Measurements from ENCODE around the gene MLXIP. TPM values are rescaled to one million over a fixed set of nuclear protein-coding genes. Genes with fewer than 3 reads are reported as not detected.

MLXIP gene
- total and polyA plus RNA-seq, 2 of the 8 experiments (the other 6 are each of a cell fraction or from before 2014, with no cell fraction given), result 5.5 to 40.5 TPM

GRCh38 chr12:122183588-122183940, 105.0 kb downstream of the MLXIP start:
- no peak overlapping the region for H3K14ac ChIP-seq (ENCODE audit: insufficient read length)
- H3K27ac ChIP-seq (ENCODE audit: low read depth, low read length), result no peak overlapping the region
- H3K36me3 ChIP-seq (ENCODE audit: control insufficient read depth in 2 of 4, insufficient read depth in 4 of 4, low read length in 3 of 4), result no peaks in the 10 kb centered on the region
- no peaks in the 10 kb centered on the region for H4K20me1 ChIP-seq (replicated peaks in 1 of 2; ENCODE audit: control insufficient read depth in 1 of 2, insufficient read depth in 2 of 2, low read length in 2 of 2)
- DNase-seq (ENCODE audit: low read depth in 1 of 2, low spot score in 2 of 2) (no peak), FAIRE-seq (no peak)
- no peak overlapping the region; the same call in 1 of the 2 replicates for H4K8ac ChIP-seq (ENCODE audit: extremely low read depth, insufficient read depth, low read length)
- no peak overlapping the region for H4K91ac ChIP-seq (replicated peaks; ENCODE audit: insufficient read length, low read length)
- no peak overlapping the region for H3K4ac ChIP-seq (replicated peaks; ENCODE audit: insufficient read length, low read depth, low read length)
- H3K23ac ChIP-seq (ENCODE audit: insufficient read length), result no peak overlapping the region
- WGBS, 2 experiments (ENCODE audit: extremely low coverage in 1 of 2, insufficient coverage in 1 of 2, insufficient read length in 1 of 2, insufficient replicate concordance in 2 of 2, low coverage in 1 of 2, low lambda C conversion rate in 2 of 2, missing lambda C conversion rate in 1 of 2), result 76% methylated on average over 10 of the region's 10 CpGs; no CpG with 5 or more reads in 1 of the 2 experiments
- H3K4me1 ChIP-seq (replicated peaks in 1 of 4; ENCODE audit: control insufficient read depth in 3 of 4, insufficient read depth in 4 of 4, low read length in 3 of 4), result peaks cover 0 to 4% (median 2%) of the 10 kb centered on the region in 4 experiments; a peak in 3 of 7 replicates
- ChIA-PET POLR2A (ENCODE audit: partially characterized antibody) (interaction anchor here (1.1 kb wide), 1 partner anchor 110 kb away, joined by 3 read pairs; no protein-coding TSS in a partner anchor), CTCF (ENCODE audit: partially characterized antibody) (interaction anchor here (1.0 to 2.2 kb wide), 5 partner anchors 8 to 177 kb away, joined by 3 to 10 read pairs (median 5); no protein-coding TSS in a partner anchor)
- no peak overlapping the region for H2BK5ac ChIP-seq (ENCODE audit: low read depth, low read length)
- H3K23me2 ChIP-seq (ENCODE audit: low read depth, low read length), result peaks cover 4% of the 10 kb centered on the region; the same call in 1 of the 2 replicates
- H3K9ac ChIP-seq (replicated peaks in 1 of 4; ENCODE audit: extremely low read depth in 1 of 4, low read depth in 3 of 4, low read length in 3 of 4), result no peak overlapping the region
- H2BK20ac ChIP-seq (ENCODE audit: low read length), result no peak overlapping the region
- H2AFZ ChIP-seq (ENCODE audit: low read length), result no peak overlapping the region
- no peak overlapping the region for H4K5ac ChIP-seq (ENCODE audit: insufficient read length, low read depth, low read length)
- no peak overlapping the region for H2BK15ac ChIP-seq (ENCODE audit: low read length)
- TF ChIP-seq SRF (IDR thresholded peaks at IDR 0.05; ENCODE audit: low read depth, low read length) (no peak), SP2 (IDR thresholded peaks at IDR 0.05; ENCODE audit: low read length) (no peak)
- no peak overlapping the region for H3K56ac ChIP-seq (replicated peaks; ENCODE audit: insufficient read length, low read depth, low read length)
- no peak overlapping the region for H2BK12ac ChIP-seq (ENCODE audit: low read depth, low read length)
- no peak overlapping the region; the same call in 1 of the 2 replicates for H3K18ac ChIP-seq (ENCODE audit: extremely low read depth, low read length)
- H3K79me1 ChIP-seq (ENCODE audit: low read depth, low read length), result no peaks in the 10 kb centered on the region
- H3K79me2 ChIP-seq (ENCODE audit: control insufficient read depth in 1 of 2, insufficient read depth in 2 of 2, low read length in 2 of 2), result no peaks in the 10 kb centered on the region
- no peaks in the 10 kb centered on the region for H3K9me3 ChIP-seq (ENCODE audit: insufficient read depth in 2 of 2, low read depth in 1 of 2, low read length in 1 of 2)
- H2AK5ac ChIP-seq (ENCODE audit: low read depth, low read length), result no peak overlapping the region
- no peak overlapping the region for H2BK120ac ChIP-seq (replicated peaks; ENCODE audit: low read depth, low read length)
- peak overlapping the region; percentile 48 to 72 for H3K4me2 ChIP-seq (ENCODE audit: insufficient read depth in 1 of 2, low read depth in 2 of 2, low read length in 2 of 2)
- H3K27me3 ChIP-seq (replicated peaks in 1 of 4; ENCODE audit: control insufficient read depth in 3 of 4, extremely low read depth in 1 of 4, insufficient read depth in 3 of 4, low read length in 3 of 4), result peaks cover 0 to 6% (median 2%) of the 10 kb centered on the region in 4 experiments; a peak in 5 of 7 replicates
- peak overlapping the region; percentile 28 to 67 (median 40) for H3K4me3 ChIP-seq (ENCODE audit: extremely low read depth in 1 of 4, insufficient read depth in 2 of 4, low read depth in 3 of 4, low read length in 4 of 4)
